ENCODE data around the gene LUM. TPM values are rescaled to one million over a fixed set of nuclear protein-coding genes. Genes with fewer than 3 reads are reported as not detected.

LUM gene
- total and polyA plus RNA-seq, 3 experiments from 2014 or later: not detected

GRCh38 chr12:91106283-91106682 lies 5.0 kb downstream of the LUM start:
- CTCF ChIA-PET: no interaction called here
- no peaks in the 10 kb centered on the region for H3K4me1 Mint-ChIP-seq

GRCh38 chr12:91105807-91106206 lies 5.5 kb downstream of the LUM start:
- no peaks in the 10 kb centered on the region for H3K4me1 Mint-ChIP-seq

More at GRCh38 chr12:91106283-91106682, 5.0 kb downstream of the LUM start:
- Histone ChIP-seq H3K27me3 (ENCODE audit: insufficient read depth, low read length, poor library complexity, severe bottlenecking) (no peaks in the 10 kb centered on the region), H3K4me3 (ENCODE audit: low read length) (no peak overlapping the region), H3K9me3 (ENCODE audit: low read length) (no peaks in the 10 kb centered on the region), H3K4me1 (ENCODE audit: insufficient read depth, low read length) (no peaks in the 10 kb centered on the region), H3K36me3 (ENCODE audit: insufficient read depth, low read length) (no peaks in the 10 kb centered on the region), H3K27ac (ENCODE audit: low read depth, low read length) (no peak overlapping the region)
- POLR2A ChIA-PET: no interaction called here
- peaks cover 0 to 2% (median 0%) of the 10 kb centered on the region in 5 donors for H3K9me3 Mint-ChIP-seq
- H3K27ac Mint-ChIP-seq: no peak overlapping the region
- no peak for DNase-seq
- H3K27me3 Mint-ChIP-seq: peaks cover 0 to 2% of the 10 kb centered on the region in 2 donors
- no peaks in the 10 kb centered on the region for H3K36me3 Mint-ChIP-seq
- no peak overlapping the region for H3K4me3 Mint-ChIP-seq

DNA sequence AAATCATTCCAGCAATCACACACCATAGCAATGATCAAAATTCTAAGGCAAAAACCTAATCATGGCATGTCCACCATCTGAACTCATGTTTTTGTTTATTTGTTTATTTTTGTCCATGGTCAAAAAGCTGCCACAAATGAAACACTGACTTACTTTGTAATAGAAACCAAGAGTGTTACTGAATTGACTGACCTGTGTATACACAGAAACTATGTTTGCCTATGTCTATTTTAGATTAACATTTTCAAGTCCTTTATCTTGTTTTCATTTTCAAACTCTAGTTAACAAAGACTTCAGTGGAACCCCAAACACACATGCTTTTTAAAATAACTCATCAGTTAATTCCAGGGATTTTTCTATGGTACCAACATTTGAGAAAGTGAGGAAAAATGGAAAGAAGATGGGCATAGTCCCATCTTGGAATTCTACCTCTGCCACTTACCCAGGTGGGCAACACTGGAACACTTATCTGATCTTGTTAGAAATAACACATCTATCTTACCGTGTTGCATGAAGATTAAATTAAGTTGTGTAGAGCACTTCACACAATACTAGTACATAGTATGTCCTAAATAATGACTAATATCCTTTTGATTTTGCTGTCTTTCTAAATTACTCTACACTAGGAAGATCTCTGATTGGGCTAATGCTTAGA lies 6.4 kb downstream of the LUM start:
- ChIA-PET POLR2A (no interaction called here), CTCF (no interaction called here)
- Mint-ChIP-seq H3K27me3 (peaks cover 0 to 2% of the 10 kb centered on the region in 2 donors), H3K36me3 (no peaks in the 10 kb centered on the region), H3K4me3 (no peak overlapping the region), H3K4me1 (no peaks in the 10 kb centered on the region), H3K9me3 (peaks cover 0 to 2% (median 0%) of the 10 kb centered on the region in 5 donors), H3K27ac (no peak overlapping the region)
- no peak for DNase-seq
- no peaks in the 10 kb centered on the region for H3K36me3 ChIP-seq (ENCODE audit: insufficient read depth, low read length)
- no peaks in the 10 kb centered on the region for H3K27me3 ChIP-seq (ENCODE audit: insufficient read depth, low read length, poor library complexity, severe bottlenecking)
- H3K27ac ChIP-seq (ENCODE audit: low read depth, low read length): no peak overlapping the region
- no peaks in the 10 kb centered on the region for H3K4me1 ChIP-seq (ENCODE audit: insufficient read depth, low read length)
- H3K4me3 ChIP-seq (ENCODE audit: low read length): no peak overlapping the region
- no peaks in the 10 kb centered on the region for H3K9me3 ChIP-seq (ENCODE audit: low read length)

More at GRCh38 chr12:91105807-91106206, 5.5 kb downstream of the LUM start:
- Histone ChIP-seq H3K4me3 (ENCODE audit: low read length) (no peak overlapping the region), H3K27me3 (ENCODE audit: insufficient read depth, low read length, poor library complexity, severe bottlenecking) (no peaks in the 10 kb centered on the region), H3K27ac (ENCODE audit: low read depth, low read length) (no peak overlapping the region), H3K4me1 (ENCODE audit: insufficient read depth, low read length) (no peaks in the 10 kb centered on the region), H3K9me3 (ENCODE audit: low read length) (no peaks in the 10 kb centered on the region), H3K36me3 (ENCODE audit: insufficient read depth, low read length) (no peaks in the 10 kb centered on the region)
- Mint-ChIP-seq H3K9me3 (peaks cover 0 to 2% (median 0%) of the 10 kb centered on the region in 5 donors), H3K36me3 (no peaks in the 10 kb centered on the region), H3K27me3 (peaks cover 0 to 2% of the 10 kb centered on the region in 2 donors), H3K4me3 (no peak overlapping the region), H3K27ac (no peak overlapping the region)
- no peak for DNase-seq
- POLR2A ChIA-PET: no interaction called here
- CTCF ChIA-PET: no interaction called here

GRCh38 chr12:91103624-91104023 lies 7.7 kb downstream of the LUM start:
- H3K4me3 ChIP-seq (ENCODE audit: low read length): no peak overlapping the region
- ChIA-PET POLR2A (no interaction called here), CTCF (no interaction called here)
- no peaks in the 10 kb centered on the region for H3K4me1 ChIP-seq (ENCODE audit: insufficient read depth, low read length)
- no peak overlapping the region for H3K27ac ChIP-seq (ENCODE audit: low read depth, low read length)
- H3K36me3 ChIP-seq (ENCODE audit: insufficient read depth, low read length): no peaks in the 10 kb centered on the region
- no peaks in the 10 kb centered on the region for H3K4me1 Mint-ChIP-seq
- H3K27me3 Mint-ChIP-seq: no peaks in the 10 kb centered on the region
- H3K9me3 Mint-ChIP-seq: peaks cover 0 to 2% (median 0%) of the 10 kb centered on the region in 5 donors
- DNase-seq: no peak
- H3K4me3 Mint-ChIP-seq: no peak overlapping the region
- H3K27ac Mint-ChIP-seq: no peak overlapping the region
- no peaks in the 10 kb centered on the region for H3K9me3 ChIP-seq (ENCODE audit: low read length)
- H3K36me3 Mint-ChIP-seq: no peaks in the 10 kb centered on the region
- no peaks in the 10 kb centered on the region for H3K27me3 ChIP-seq (ENCODE audit: insufficient read depth, low read length, poor library complexity, severe bottlenecking)

GRCh38 chr12:91103101-91103500 lies 8.2 kb downstream of the LUM start:
- POLR2A ChIA-PET: no interaction called here
- Mint-ChIP-seq H3K27ac (no peak overlapping the region), H3K4me3 (no peak overlapping the region), H3K4me1 (no peaks in the 10 kb centered on the region), H3K9me3 (peaks cover 0 to 2% (median 0%) of the 10 kb centered on the region in 5 donors), H3K27me3 (no peaks in the 10 kb centered on the region), H3K36me3 (no peaks in the 10 kb centered on the region)
- CTCF ChIA-PET: no interaction called here
- H3K27ac ChIP-seq (ENCODE audit: low read depth, low read length): no peak overlapping the region
- H3K27me3 ChIP-seq (ENCODE audit: insufficient read depth, low read length, poor library complexity, severe bottlenecking): no peaks in the 10 kb centered on the region
- H3K4me1 ChIP-seq (ENCODE audit: insufficient read depth, low read length): no peaks in the 10 kb centered on the region
- no peak for DNase-seq
- H3K36me3 ChIP-seq (ENCODE audit: insufficient read depth, low read length): no peaks in the 10 kb centered on the region
- no peaks in the 10 kb centered on the region for H3K9me3 ChIP-seq (ENCODE audit: low read length)
- H3K4me3 ChIP-seq (ENCODE audit: low read length): no peak overlapping the region

GRCh38 chr12:91100906-91101305 lies 10.4 kb downstream of the LUM start:
- Mint-ChIP-seq H3K27ac (no peak overlapping the region), H3K4me1 (no peaks in the 10 kb centered on the region), H3K9me3 (no peaks in the 10 kb centered on the region), H3K36me3 (no peaks in the 10 kb centered on the region), H3K27me3 (no peaks in the 10 kb centered on the region), H3K4me3 (no peak overlapping the region)
- DNase-seq: no peak
- Histone ChIP-seq H3K4me3 (ENCODE audit: low read length) (no peak overlapping the region), H3K27ac (ENCODE audit: low read depth, low read length) (no peak overlapping the region), H3K27me3 (ENCODE audit: insufficient read depth, low read length, poor library complexity, severe bottlenecking) (no peaks in the 10 kb centered on the region), H3K9me3 (ENCODE audit: low read length) (no peaks in the 10 kb centered on the region), H3K36me3 (ENCODE audit: insufficient read depth, low read length) (no peaks in the 10 kb centered on the region), H3K4me1 (ENCODE audit: insufficient read depth, low read length) (no peaks in the 10 kb centered on the region)
- POLR2A ChIA-PET: no interaction called here
- CTCF ChIA-PET: no interaction called here

- Histone ChIP-seq H3K27ac (ENCODE audit: low read depth, low read length) (no peak overlapping the region), H3K4me1 (ENCODE audit: insufficient read depth, low read length) (no peaks in the 10 kb centered on the region), H3K36me3 (ENCODE audit: insufficient read depth, low read length) (no peaks in the 10 kb centered on the region), H3K9me3 (ENCODE audit: low read length) (no peaks in the 10 kb centered on the region), H3K27me3 (ENCODE audit: insufficient read depth, low read length, poor library complexity, severe bottlenecking) (no peaks in the 10 kb centered on the region), H3K4me3 (ENCODE audit: low read length) (no peak overlapping the region)
- Mint-ChIP-seq H3K27me3 (no peaks in the 10 kb centered on the region), H3K36me3 (no peaks in the 10 kb centered on the region), H3K9me3 (no peaks in the 10 kb centered on the region), H3K4me3 (no peak overlapping the region), H3K4me1 (no peaks in the 10 kb centered on the region), H3K27ac (no peak overlapping the region)
- DNase-seq: no peak
- CTCF ChIA-PET: no interaction called here
- POLR2A ChIA-PET: no interaction called here
Observed at GRCh38 chr12:91099836-91100235, 11.5 kb downstream of the LUM start.

DNA sequence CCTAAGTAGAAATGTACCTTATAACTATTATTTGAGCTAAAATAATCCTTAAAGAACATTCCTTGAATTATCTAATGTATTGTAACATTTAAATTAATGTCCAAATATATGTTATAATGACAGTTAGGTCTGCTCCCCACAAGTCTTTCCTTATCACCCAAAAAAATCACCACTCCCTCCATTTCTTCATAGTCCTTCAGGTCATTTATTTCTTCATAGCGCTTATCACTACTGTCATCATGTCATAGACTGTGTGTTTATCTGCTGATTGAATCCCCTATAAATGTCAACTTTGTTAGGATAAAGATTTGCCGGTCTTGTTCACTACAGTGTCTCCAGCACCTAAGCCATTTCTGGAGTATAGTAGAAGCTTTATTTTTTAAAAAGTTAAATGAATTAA lies 12.0 kb downstream of the LUM start:
- no peak for DNase-seq
- Mint-ChIP-seq H3K4me3 (no peak overlapping the region), H3K27me3 (no peaks in the 10 kb centered on the region), H3K4me1 (no peaks in the 10 kb centered on the region), H3K9me3 (peaks cover 0 to 2% (median 0%) of the 10 kb centered on the region in 5 donors), H3K36me3 (no peaks in the 10 kb centered on the region), H3K27ac (no peak overlapping the region)
- ChIA-PET POLR2A (no interaction called here), CTCF (no interaction called here)
- H3K4me1 ChIP-seq (ENCODE audit: insufficient read depth, low read length): no peaks in the 10 kb centered on the region
- no peaks in the 10 kb centered on the region for H3K9me3 ChIP-seq (ENCODE audit: low read length)
- H3K4me3 ChIP-seq (ENCODE audit: low read length): no peak overlapping the region
- no peaks in the 10 kb centered on the region for H3K27me3 ChIP-seq (ENCODE audit: insufficient read depth, low read length, poor library complexity, severe bottlenecking)
- no peak overlapping the region for H3K27ac ChIP-seq (ENCODE audit: low read depth, low read length)
- H3K36me3 ChIP-seq (ENCODE audit: insufficient read depth, low read length): no peaks in the 10 kb centered on the region

DNA sequence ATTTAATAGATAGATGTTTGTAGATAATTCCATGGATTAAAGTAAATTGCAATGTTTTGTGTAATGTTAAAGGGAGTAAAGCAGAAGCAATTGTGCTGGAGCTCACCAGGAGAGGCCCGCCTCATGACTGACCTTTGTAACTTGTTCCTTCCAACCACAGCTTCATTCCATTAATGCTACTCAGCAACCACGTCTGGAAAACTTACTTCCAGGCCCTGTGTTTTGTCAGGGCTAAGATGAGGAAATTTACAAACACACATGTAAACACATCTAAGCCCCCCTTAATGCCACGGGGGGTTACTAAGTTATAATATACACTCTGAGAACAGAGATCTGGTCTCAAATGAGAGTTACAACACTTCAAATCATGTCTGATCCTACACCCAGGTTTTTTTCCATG lies 12.4 kb downstream of the LUM start:
- no peak for DNase-seq
- H3K4me3 Mint-ChIP-seq: no peak overlapping the region
- no peaks in the 10 kb centered on the region for H3K4me1 Mint-ChIP-seq
- Histone ChIP-seq H3K4me3 (ENCODE audit: low read length) (no peak overlapping the region), H3K27ac (ENCODE audit: low read depth, low read length) (no peak overlapping the region), H3K27me3 (ENCODE audit: insufficient read depth, low read length, poor library complexity, severe bottlenecking) (no peaks in the 10 kb centered on the region), H3K36me3 (ENCODE audit: insufficient read depth, low read length) (no peaks in the 10 kb centered on the region), H3K9me3 (ENCODE audit: low read length) (no peaks in the 10 kb centered on the region), H3K4me1 (ENCODE audit: insufficient read depth, low read length) (no peaks in the 10 kb centered on the region)
- no peaks in the 10 kb centered on the region for H3K36me3 Mint-ChIP-seq
- CTCF ChIA-PET: no interaction called here
- POLR2A ChIA-PET: no interaction called here
- no peak overlapping the region for H3K27ac Mint-ChIP-seq
- H3K27me3 Mint-ChIP-seq: no peaks in the 10 kb centered on the region
- peaks cover 0 to 2% (median 0%) of the 10 kb centered on the region in 5 donors for H3K9me3 Mint-ChIP-seq
